T-helper 17 cell (primary cell): Measurements from ENCODE around the gene DYRK1B. TPM values are rescaled to one million over a fixed set of nuclear protein-coding genes. Genes with fewer than 3 reads are reported as not detected.
A peak's percentile ranks its signal among the peaks of the same experiment; 100 is the strongest.
"Not testable (repeated sequence)": the region's sequence is repeated elsewhere in the genome, so short reads cannot be mapped to it uniquely, and the experiment has no call there.

Experiments
- ATAC-seq: fragments of 150-1000 bp; cut with Tn5 transposase; 2 replicates; pipeline ENCODE4 v1.10.0; 2021; ENCODE audit warnings: mild to moderate bottlenecking, moderate library complexity
- DNase-seq, 3 donors: peaks; one replicate each; pipeline versions ENCODE4 v3.0.0 to v3.0.0-alpha.2; 2020 to 2021
- H3K9me3 ChIP-seq: one replicate; pipeline ENCODE4 v1.7.0; 2013; ENCODE audit warnings: low read length, mild to moderate bottlenecking; ENCODE audit not compliant: control insufficient read depth, poor library complexity, severe bottlenecking
- H3K27ac Mint-ChIP-seq: one replicate; pipeline ENCODE4 v1.8.0; 2022; ENCODE audit warnings: mild to moderate bottlenecking, moderate library complexity, mixed read lengths
- H3K27me3 Mint-ChIP-seq: one replicate; pipeline ENCODE4 v1.8.0; 2022; ENCODE audit warnings: mixed read lengths
- H3K36me3 Mint-ChIP-seq: one replicate; pipeline ENCODE4 v1.8.0; 2022; ENCODE audit warnings: low read depth, mixed read lengths
- H3K4me1 Mint-ChIP-seq: one replicate; pipeline ENCODE4 v1.8.0; 2022; ENCODE audit warnings: mild to moderate bottlenecking, mixed read lengths
- H3K4me3 Mint-ChIP-seq: one replicate; pipeline ENCODE4 v1.8.0; 2022; ENCODE audit warnings: mild to moderate bottlenecking, moderate library complexity, mixed read lengths
- total RNA-seq, 4 donors: library from RNA in 2 of 4; stranded (reverse) in 2 of 4; gene quantifications; one replicate each; pipeline ENCODE4 v1.2.3 and lab custom pipeline; 2022 to 2026

DYRK1B gene
- total RNA-seq, 2 donors from 2014 or later = 47.5 to 55.5 TPM

GRCh38 chr19:39824143-39825092 lies 9.5 kb downstream of the DYRK1B start:
- Mint-ChIP-seq H3K4me3 (no peak overlapping the region), H3K27ac (no peak overlapping the region), H3K36me3 (no peaks in the 10 kb centered on the region), H3K4me1 (peaks cover 11% of the 10 kb centered on the region), H3K27me3 (no peaks in the 10 kb centered on the region)
- DNase-seq = peak; percentile 73 to 82 (median 82)
- ATAC-seq = peak; percentile 97
- no peaks in the 10 kb centered on the region for H3K9me3 ChIP-seq

GRCh38 chr19:39823686-39824085 lies 10.3 kb downstream of the DYRK1B start:
- Mint-ChIP-seq H3K27ac (no peak overlapping the region), H3K4me3 (no peak overlapping the region), H3K36me3 (no peaks in the 10 kb centered on the region), H3K27me3 (no peaks in the 10 kb centered on the region), H3K4me1 (peaks cover 17% of the 10 kb centered on the region)
- DNase-seq (no peak), ATAC-seq (no peak)
- H3K9me3 ChIP-seq = no peaks in the 10 kb centered on the region

GRCh38 chr19:39820696-39821095 lies 13.3 kb downstream of the DYRK1B start:
- Mint-ChIP-seq H3K36me3 (peaks cover 4% of the 10 kb centered on the region), H3K4me3 (no peak overlapping the region), H3K27me3 (no peaks in the 10 kb centered on the region), H3K4me1 (peaks cover 21% of the 10 kb centered on the region), H3K27ac (no peak overlapping the region)
- no peak for ATAC-seq
- no peak for DNase-seq
- H3K9me3 ChIP-seq = no peaks in the 10 kb centered on the region

- no peak for ATAC-seq
These were observed 14.2 kb downstream of the DYRK1B start for GRCh38 chr19:39819786-39820185.

GRCh38 chr19:39818626-39819097 lies 15.3 kb downstream of the DYRK1B start:
- DNase-seq (no peak), ATAC-seq (no peak)
- no peaks in the 10 kb centered on the region for H3K9me3 ChIP-seq
- Mint-ChIP-seq H3K4me3 (no peak overlapping the region), H3K27ac (peak overlapping the region; percentile 21), H3K27me3 (no peaks in the 10 kb centered on the region), H3K4me1 (peaks cover 18% of the 10 kb centered on the region), H3K36me3 (peaks cover 4% of the 10 kb centered on the region)

More at GRCh38 chr19:39819786-39820185, 14.2 kb downstream of the DYRK1B start:
- Mint-ChIP-seq H3K27ac (no peak overlapping the region), H3K36me3 (peaks cover 4% of the 10 kb centered on the region), H3K27me3 (no peaks in the 10 kb centered on the region), H3K4me1 (peaks cover 18% of the 10 kb centered on the region), H3K4me3 (no peak overlapping the region)
- no peaks in the 10 kb centered on the region for H3K9me3 ChIP-seq
- no peak for DNase-seq

DNA sequence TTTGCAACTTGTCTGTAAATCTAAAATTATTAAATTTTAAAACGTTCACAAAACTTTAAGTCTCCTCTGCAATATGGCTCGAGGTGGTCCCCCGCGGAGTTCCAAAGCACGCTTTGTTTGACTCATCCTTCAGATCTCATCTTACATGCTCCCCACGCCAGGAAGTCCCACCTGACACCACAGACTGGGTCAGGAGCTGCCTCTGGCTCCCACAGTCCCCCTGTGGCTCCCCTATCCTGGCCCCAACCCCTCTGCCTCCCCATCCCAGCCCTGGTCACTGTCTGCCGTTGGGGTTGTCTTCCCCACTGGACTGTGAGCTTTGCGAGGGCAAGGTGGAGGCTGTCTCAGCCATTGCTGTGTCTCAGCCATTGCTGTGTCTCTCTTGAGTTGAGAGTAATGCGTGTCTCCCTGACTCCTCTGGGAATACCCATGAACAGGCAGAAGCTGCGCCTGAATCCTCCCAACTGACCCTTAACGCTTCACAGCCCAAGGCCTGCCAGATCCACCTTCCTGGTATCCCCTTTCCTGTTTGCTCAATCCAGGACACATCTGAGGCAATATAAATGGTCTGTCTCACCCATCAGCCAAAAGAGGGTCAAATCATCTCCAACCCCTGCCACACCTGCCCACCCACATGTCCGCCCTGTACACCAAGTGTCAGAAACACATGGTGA lies 15.9 kb downstream of the DYRK1B start:
- Mint-ChIP-seq H3K36me3 (peaks cover 4% of the 10 kb centered on the region), H3K27ac (no peak overlapping the region), H3K4me1 (peaks cover 18% of the 10 kb centered on the region), H3K27me3 (no peaks in the 10 kb centered on the region), H3K4me3 (no peak overlapping the region)
- H3K9me3 ChIP-seq = no peaks in the 10 kb centered on the region
- no peak for DNase-seq
- no peak for ATAC-seq

GRCh38 chr19:39816287-39817048 lies 17.5 kb downstream of the DYRK1B start:
- H3K4me1 Mint-ChIP-seq = peaks cover 18% of the 10 kb centered on the region
- no peak for DNase-seq
- H3K4me3 Mint-ChIP-seq = no peak overlapping the region
- H3K27me3 Mint-ChIP-seq = no peaks in the 10 kb centered on the region
- peaks cover 4% of the 10 kb centered on the region for H3K36me3 Mint-ChIP-seq
- ATAC-seq = no peak
- H3K9me3 ChIP-seq = no peaks in the 10 kb centered on the region
- H3K27ac Mint-ChIP-seq = no peak overlapping the region

DNA sequence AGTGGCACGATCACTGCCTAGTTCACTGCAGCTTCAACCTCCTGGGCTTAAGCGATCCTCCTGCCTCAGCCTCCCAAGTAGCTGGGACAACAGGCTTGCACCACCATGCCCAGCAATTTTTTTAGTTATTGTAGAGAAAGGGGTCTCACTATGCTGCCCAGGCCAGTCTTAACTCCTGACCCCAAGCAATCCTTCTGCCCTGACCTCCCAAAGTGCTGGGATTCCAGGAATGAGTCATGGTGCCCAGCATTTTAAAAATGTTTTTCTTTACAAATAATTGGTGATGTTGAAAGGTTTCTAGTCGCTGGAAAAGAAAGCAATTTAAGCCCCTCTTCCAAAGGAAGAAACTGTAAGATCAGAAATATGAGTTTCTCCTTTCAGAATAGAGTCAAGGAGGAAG lies 19.4 kb downstream of the DYRK1B start:
- no peak for DNase-seq
- H3K36me3 Mint-ChIP-seq = peaks cover 4% of the 10 kb centered on the region
- H3K27me3 Mint-ChIP-seq = no peaks in the 10 kb centered on the region
- no peak overlapping the region for H3K27ac Mint-ChIP-seq
- H3K4me3 Mint-ChIP-seq = no peak overlapping the region
- no peaks in the 10 kb centered on the region for H3K9me3 ChIP-seq
- ATAC-seq = no peak
- peaks cover 14% of the 10 kb centered on the region for H3K4me1 Mint-ChIP-seq

DNA sequence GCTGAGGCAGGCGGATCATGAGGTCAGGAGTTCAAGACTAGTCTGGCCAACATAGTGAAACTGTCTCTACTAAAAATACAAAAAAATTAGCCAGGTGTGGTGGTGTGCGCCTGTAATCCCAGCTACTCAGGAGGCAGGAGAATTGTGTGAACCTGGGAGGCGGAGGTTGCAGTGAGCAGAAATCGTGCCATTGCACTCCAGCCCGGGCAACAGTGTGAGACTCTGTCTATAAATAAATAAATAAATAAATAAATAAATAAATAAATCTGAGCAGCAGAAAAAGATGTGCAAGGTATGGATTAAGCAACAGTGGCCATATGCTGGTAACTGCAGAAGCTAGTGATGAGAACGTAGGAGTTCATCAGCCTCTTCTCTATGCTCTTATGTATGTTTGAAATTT lies 19.9 kb downstream of the DYRK1B start:
- not testable (repeated sequence) for H3K4me3 Mint-ChIP-seq, H3K9me3 ChIP-seq, H3K4me1 Mint-ChIP-seq, DNase-seq, H3K27ac Mint-ChIP-seq, H3K27me3 Mint-ChIP-seq, ATAC-seq, H3K36me3 Mint-ChIP-seq

DNA sequence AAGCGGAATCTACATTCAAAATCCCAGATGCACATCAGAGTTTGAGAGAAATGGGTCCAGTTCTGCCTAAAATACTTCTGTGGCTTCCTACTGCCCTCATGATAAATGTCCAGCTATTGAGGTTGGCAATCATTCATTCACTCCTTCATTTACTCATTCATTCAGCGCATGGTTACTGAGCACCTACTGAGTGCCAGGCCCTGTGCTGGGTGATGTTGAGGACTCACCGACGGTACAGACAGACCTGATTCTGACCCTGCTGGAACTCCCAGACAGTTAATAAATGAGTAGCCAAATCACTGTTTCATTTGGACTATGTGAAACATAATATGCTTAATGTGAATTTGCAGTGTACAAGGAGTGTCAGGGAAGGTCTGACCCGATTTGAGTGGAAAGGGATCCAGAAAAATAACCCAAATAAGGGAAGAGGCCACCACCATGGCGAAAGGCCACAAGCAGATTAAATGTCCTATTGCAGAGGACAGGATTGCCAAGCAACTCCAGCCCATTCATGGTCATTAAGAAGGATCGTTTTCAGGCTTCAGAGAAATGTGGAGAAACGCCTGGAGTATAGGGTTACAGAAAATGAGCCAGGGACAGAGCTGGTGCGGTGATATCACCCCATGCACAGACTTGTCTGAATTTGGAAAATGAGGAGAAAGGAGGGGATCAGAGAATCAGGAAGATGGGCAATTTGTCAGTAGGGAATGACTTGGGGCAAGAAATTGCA lies 20.5 kb downstream of the DYRK1B start:
- H3K36me3 Mint-ChIP-seq = peaks cover 4% of the 10 kb centered on the region
- H3K27ac Mint-ChIP-seq = no peak overlapping the region

GRCh38 chr19:39811064-39811463 lies 22.9 kb downstream of the DYRK1B start:
- Mint-ChIP-seq H3K36me3 (peaks cover 2% of the 10 kb centered on the region), H3K4me3 (no peak overlapping the region), H3K27me3 (no peaks in the 10 kb centered on the region), H3K4me1 (peaks cover 2% of the 10 kb centered on the region), H3K27ac (peak overlapping the region; percentile 14)
- ATAC-seq (no peak), DNase-seq (no peak)
- no peaks in the 10 kb centered on the region for H3K9me3 ChIP-seq

More for the DNA sequence above, 20.5 kb downstream of the DYRK1B start:
- H3K4me3 Mint-ChIP-seq = no peak overlapping the region
- H3K9me3 ChIP-seq = no peaks in the 10 kb centered on the region
- DNase-seq = no peak
- H3K27me3 Mint-ChIP-seq = no peaks in the 10 kb centered on the region
- ATAC-seq = no peak
- peaks cover 5% of the 10 kb centered on the region for H3K4me1 Mint-ChIP-seq

- no peaks in the 10 kb centered on the region for H3K4me1 Mint-ChIP-seq
- DNase-seq (no peak), ATAC-seq (no peak)
- H3K9me3 ChIP-seq = no peaks in the 10 kb centered on the region
- H3K27me3 Mint-ChIP-seq = peaks cover under 1% of the 10 kb centered on the region
- no peak overlapping the region for H3K4me3 Mint-ChIP-seq
- no peak overlapping the region for H3K27ac Mint-ChIP-seq
- H3K36me3 Mint-ChIP-seq = no peaks in the 10 kb centered on the region
These were observed 23.5 kb downstream of the DYRK1B start for GRCh38 chr19:39810424-39810823.
